ENCODE results near the gene DNAH11. TPM values are rescaled to one million over a fixed set of nuclear protein-coding genes. Genes with fewer than 3 reads are reported as not detected.
A peak's percentile ranks its signal among the peaks of the same experiment; 100 is the strongest.
"Not testable (repeated sequence)": the region's sequence is repeated elsewhere in the genome, so short reads cannot be mapped to it uniquely, and the experiment has no call there.

DNAH11 gene
- total and polyA plus RNA-seq, 8 donors = 0.86 to 7.6 (median 3.5) TPM

DNA sequence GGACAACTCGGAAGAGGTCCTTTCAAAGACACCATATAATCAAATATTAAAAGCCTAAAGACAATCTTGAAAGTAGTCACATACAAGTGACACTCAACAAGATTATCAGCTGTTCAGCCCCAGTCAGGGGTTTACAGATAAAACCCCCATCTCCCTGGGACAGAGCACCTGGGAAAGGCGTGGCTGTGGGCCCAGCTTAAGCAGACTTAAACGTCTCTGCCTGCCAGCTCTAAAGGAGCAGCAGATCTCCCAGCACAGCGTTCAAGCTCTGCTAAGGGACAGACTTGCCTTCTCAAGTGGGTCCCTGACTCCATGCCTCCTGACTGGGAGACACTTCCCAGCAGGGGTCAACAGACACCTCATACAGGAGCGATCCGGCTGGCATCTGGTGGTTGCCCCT is 384.9 kb downstream of the DNAH11 start:
- no peak for ATAC-seq
- Histone ChIP-seq H3K4me1 (no peaks in the 10 kb centered on the region), H3K4me3 (no peak overlapping the region), H3K27me3 (no peaks in the 10 kb centered on the region), H3K27ac (no peak overlapping the region), H3K9me3 (no peaks in the 10 kb centered on the region), H3K36me3 (no peaks in the 10 kb centered on the region)
- DNase-seq = no peak
- TF ChIP-seq, protein P1, sequence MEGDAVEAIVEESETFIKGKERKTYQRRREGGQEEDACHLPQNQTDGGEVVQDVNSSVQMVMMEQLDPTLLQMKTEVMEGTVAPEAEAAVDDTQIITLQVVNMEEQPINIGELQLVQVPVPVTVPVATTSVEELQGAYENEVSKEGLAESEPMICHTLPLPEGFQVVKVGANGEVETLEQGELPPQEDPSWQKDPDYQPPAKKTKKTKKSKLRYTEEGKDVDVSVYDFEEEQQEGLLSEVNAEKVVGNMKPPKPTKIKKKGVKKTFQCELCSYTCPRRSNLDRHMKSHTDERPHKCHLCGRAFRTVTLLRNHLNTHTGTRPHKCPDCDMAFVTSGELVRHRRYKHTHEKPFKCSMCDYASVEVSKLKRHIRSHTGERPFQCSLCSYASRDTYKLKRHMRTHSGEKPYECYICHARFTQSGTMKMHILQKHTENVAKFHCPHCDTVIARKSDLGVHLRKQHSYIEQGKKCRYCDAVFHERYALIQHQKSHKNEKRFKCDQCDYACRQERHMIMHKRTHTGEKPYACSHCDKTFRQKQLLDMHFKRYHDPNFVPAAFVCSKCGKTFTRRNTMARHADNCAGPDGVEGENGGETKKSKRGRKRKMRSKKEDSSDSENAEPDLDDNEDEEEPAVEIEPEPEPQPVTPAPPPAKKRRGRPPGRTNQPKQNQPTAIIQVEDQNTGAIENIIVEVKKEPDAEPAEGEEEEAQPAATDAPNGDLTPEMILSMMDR (IDR thresholded peaks at IDR 0.05) = no peak
- intact Hi-C loops (cut with DNase I) = no loop called here

DNA sequence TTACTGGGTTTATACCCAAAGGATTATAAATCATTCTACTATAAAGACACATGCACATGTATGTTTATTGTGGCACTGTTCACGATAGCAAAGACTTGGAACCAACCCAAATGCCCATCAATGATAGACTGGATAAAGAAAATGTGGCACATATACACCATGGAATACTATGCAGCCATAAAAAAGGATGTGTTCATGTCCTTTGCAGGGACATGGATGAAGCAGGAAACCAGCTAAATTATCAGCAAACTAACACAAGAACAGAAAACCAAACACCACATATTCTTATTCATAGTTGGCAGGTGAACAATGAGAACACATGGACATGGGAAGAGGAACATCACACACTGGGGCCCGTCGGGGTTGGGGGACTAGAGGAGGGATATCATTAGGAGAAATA is 390.5 kb downstream of the DNAH11 start:
- H3K27ac ChIP-seq; H3K27me3 ChIP-seq; intact Hi-C loops (cut with DNase I); DNase-seq; H3K4me3 ChIP-seq; H3K36me3 ChIP-seq; H3K9me3 ChIP-seq; ATAC-seq: not testable (repeated sequence)
- peaks cover 0 to 18% of the 10 kb centered on the region in 2 donors for H3K4me1 ChIP-seq

DNA sequence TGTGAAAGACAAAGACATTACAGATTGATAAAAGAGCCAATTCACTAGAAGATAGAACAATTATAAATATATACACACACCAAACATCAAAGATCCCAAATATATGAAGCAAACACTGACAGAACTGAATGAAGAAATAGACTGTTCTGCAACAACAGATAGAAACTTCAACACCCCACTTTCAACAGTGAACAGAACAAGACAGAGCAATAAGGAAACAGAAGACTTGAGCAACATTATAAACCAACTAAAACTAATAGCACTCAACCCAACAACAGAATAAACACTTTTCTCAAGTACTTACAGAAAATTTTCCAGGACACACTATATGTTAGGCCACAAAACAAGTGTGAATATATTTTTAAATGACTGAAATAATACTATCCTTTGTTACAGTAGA is 392.0 kb downstream of the DNAH11 start:
- DNase-seq (no peak), ATAC-seq (peak; percentile 70)
- Histone ChIP-seq H3K36me3 (no peaks in the 10 kb centered on the region), H3K4me3 (no peak overlapping the region), H3K27ac (peak overlapping the region in 1 of 2 donors; percentile 50), H3K4me1 (peaks cover 3 to 27% of the 10 kb centered on the region in 2 donors), H3K9me3 (no peaks in the 10 kb centered on the region), H3K27me3 (no peaks in the 10 kb centered on the region)
- intact Hi-C loops (cut with DNase I) = no loop called here
- TF ChIP-seq, protein P1 (IDR thresholded peaks at IDR 0.05) = no peak

GRCh38 chr7:21938463-21938862 is 395.6 kb downstream of the DNAH11 start:
- H3K4me1 ChIP-seq = peaks cover 12 to 61% of the 10 kb centered on the region in 2 donors
- H3K9me3 ChIP-seq = no peaks in the 10 kb centered on the region
- ATAC-seq (no peak), DNase-seq (no peak)
- H3K27ac ChIP-seq = peak overlapping the region in 1 of 2 donors; percentile 55
- H3K4me3 ChIP-seq = no peak overlapping the region
- H3K27me3 ChIP-seq = no peaks in the 10 kb centered on the region
- no peaks in the 10 kb centered on the region for H3K36me3 ChIP-seq
- intact Hi-C loops (cut with DNase I) = no loop called here
- TF ChIP-seq, protein P1 (IDR thresholded peaks at IDR 0.05) = no peak

DNA sequence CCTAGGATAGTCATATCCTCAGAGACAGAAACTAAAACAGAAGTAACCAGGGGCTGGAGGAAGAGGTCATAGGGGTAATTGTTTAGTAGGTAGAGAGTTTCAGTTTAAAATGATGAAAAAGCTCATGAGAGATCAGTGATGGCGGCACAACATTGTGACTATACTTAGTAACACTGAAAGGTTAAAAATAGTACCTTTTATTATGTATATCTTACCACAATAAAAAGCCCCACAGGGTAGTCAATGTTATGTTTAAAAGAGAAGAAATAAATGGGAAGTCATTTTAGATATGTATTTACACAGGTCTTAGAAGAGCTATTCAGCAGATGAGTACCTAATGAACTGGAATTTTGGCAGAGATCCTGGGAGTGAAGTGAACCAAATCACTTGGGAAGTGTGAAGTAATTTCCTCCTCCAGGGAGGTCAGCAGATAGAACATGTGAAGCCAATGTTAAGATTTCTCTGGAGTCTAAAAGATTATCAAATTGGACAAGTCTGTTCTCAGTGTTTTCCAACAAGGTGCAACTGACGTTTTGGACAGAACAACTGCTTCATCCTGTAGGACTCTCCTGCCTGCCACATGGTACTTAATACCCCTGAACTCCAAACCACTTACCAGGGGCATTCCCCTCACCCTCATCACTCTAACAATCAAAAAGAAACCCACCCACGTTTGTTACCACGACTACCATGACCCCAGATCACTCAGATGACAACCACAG is 396.5 kb downstream of the DNAH11 start:
- H3K4me3 ChIP-seq = no peak overlapping the region
- H3K36me3 ChIP-seq = no peaks in the 10 kb centered on the region
- peaks cover 12 to 66% of the 10 kb centered on the region in 2 donors for H3K4me1 ChIP-seq
- H3K27me3 ChIP-seq = no peaks in the 10 kb centered on the region
- peak; percentile 68 for ATAC-seq
- peak overlapping the region in 1 of 2 donors; percentile 55 for H3K27ac ChIP-seq
- intact Hi-C loops (cut with DNase I) = no loop called here
- no peaks in the 10 kb centered on the region for H3K9me3 ChIP-seq
- DNase-seq = peak in 1 of 4 donors; percentile 50
- TF ChIP-seq, protein P1 (IDR thresholded peaks at IDR 0.05) = no peak

Data from left lung (tissue), 10 donors.